D721Med (cell line): ENCODE data around the gene RASAL2.

Experiments
- DNase-seq: peaks from one replicate; pipeline ENCODE4 v3.0.0; 2011; ENCODE audit warnings: low spot score; ENCODE audit not compliant: insufficient read length
- FAIRE-seq: peaks from 2 replicates; lab custom pipeline; 2011; peaks lifted over from hg19 to GRCh38; lab: Jason Lieb, UNC
- TF ChIP-seq, protein P1 (sequence below): IDR thresholded peaks from 2 replicates; pipeline ENCODE4 v1.5.1; 2012; ENCODE audit warnings: mild to moderate bottlenecking, control low read depth; ENCODE audit not compliant: insufficient read depth; ENCODE audit errors: missing control alignments

Gene RASAL2

DNA sequence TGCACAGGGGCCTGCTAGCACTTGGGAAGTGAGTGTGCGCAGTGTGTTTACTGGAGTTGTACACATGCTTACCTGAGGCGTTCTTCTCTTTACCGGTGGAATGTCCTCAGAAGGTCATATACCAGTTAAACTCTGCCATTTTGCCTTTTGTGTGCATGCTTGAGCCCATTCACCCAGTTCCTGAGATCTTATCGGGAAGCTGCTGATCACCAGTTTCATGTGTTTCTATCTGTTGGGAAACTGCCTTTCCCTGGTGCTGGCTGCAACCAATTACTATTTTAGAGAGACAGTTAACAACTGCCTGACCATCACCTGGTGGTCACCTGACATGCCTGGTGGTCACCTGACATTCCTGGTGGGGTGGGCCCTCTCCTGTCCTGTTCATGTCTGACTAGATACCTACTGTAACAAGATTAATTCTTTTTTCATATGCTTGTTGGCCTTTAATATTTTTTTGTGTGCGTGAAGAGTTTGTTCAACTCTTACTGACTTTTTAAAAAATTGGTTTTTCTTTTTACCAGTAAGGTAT is 137.0 kb downstream of the RASAL2 start:
- DNase-seq (no peak), FAIRE-seq (no peak)
- TF ChIP-seq, protein P1, sequence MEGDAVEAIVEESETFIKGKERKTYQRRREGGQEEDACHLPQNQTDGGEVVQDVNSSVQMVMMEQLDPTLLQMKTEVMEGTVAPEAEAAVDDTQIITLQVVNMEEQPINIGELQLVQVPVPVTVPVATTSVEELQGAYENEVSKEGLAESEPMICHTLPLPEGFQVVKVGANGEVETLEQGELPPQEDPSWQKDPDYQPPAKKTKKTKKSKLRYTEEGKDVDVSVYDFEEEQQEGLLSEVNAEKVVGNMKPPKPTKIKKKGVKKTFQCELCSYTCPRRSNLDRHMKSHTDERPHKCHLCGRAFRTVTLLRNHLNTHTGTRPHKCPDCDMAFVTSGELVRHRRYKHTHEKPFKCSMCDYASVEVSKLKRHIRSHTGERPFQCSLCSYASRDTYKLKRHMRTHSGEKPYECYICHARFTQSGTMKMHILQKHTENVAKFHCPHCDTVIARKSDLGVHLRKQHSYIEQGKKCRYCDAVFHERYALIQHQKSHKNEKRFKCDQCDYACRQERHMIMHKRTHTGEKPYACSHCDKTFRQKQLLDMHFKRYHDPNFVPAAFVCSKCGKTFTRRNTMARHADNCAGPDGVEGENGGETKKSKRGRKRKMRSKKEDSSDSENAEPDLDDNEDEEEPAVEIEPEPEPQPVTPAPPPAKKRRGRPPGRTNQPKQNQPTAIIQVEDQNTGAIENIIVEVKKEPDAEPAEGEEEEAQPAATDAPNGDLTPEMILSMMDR: no peak

DNA sequence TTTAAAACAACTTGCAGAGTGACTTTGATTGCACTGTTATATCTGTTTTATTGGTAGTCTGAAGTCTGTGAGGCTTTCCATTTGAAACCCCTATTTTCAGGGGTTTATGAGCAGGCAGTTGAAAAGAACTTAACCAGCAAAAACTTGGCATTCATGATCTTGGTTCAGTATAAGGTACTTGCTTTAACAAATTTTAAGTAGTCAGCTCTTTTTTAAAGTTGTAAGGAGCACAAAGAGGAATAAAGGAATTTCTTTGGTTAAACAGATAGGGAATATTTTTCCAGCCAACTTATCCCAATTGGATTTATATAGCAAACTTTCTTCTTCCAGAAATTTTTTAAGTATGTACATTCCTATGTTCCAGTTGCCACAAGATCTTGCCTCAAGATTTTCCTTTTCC is 138.2 kb downstream of the RASAL2 start:
- FAIRE-seq: peak; percentile 85
- no peak for DNase-seq
- TF ChIP-seq, protein P1: no peak

DNA sequence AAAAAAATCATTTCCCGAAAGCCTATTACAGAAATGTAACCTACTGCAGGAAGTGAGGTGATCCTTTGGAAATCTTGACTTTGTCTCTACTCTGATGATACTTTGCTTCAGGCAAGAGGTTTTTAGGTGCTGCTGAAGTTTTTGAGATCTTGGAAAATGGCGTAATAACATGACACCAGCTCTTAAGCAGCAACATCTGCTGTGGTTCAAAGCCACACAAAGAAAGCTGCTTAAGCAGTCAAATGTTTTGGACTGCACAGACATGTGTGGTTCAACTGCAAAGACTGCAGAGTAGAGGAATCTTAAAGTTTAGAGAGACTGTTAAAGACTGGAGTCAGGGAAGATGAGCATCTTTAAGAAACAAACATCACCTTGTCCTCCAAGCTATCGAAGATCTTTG is 139.0 kb downstream of the RASAL2 start:
- DNase-seq (no peak), FAIRE-seq (peak; percentile 69)
- TF ChIP-seq, protein P1: no peak

DNA sequence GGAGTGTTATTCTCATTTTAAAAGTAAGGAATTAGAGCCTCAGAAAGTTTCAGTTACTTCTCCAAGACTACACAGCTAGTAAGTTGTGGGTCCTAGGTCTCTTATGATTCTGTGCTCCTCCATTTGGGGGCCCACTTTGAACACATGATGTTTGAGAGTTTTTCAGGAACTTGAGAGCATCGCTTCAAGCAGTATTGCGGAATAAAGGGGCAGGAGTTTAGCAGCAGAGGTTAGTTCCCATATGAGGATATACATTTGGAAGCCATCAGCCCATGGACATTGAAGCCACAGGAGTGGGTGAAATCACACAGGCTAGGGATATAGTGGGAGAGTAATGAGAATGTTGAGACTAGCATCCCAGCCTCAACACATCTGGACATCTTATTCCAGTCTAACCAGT is 143.2 kb downstream of the RASAL2 start:
- DNase-seq: no peak
- no peak for FAIRE-seq
- TF ChIP-seq, protein P1: no peak

DNA sequence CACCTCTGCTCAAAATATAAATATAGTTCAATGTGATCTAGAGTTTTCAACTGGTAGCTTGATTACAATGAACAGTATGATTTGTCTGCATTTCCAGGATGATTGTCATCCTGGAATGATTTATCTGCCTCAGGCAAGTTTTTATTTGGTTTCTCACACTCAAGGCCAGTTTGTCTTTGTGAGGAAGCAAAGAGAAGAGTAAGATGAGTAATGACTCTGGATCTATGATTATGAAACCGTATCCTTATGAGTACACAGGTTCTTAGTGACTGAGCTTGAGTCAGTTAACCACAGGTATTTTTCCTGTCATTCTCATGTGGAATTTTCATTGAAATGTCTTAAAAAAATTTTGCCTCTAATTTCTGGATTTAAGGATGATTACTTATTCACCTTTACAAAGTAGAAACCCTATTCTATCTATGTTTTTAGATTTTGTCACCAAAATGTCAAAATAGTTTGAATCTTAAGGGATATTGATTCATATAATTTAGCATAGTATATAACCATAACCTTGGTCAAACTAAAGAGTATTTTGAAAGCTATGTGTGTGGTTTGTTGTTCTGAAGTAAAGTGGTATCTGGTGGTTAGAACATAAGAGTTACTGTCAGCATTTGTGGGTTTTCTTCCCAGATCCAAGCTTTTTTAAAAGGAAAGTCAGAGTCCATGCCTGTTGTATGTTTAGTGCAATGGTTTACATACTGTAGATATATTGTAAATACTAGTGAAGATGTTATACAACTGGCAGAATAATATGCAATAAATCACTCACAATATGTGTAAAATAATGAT is 145.0 kb downstream of the RASAL2 start:
- TF ChIP-seq, protein P1: no peak
- FAIRE-seq (peak; percentile 91), DNase-seq (no peak)

DNA sequence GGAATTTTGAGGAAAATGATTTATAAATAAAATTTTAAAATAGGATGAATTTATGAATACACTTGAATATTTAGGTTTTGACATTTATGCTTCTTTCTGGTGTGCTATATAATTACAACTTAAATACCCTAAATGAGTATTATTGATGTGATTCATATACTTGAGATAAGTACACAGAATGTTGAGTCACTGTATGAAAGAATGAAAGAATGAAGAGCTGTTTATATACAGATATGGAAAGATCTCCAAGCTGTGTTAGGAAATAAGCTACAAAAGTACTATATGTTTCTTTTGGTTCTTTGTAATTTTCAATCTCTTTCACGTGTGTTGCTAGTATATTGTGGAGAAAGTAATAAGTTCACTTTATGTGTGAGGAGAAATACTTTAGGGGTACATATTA is 147.2 kb downstream of the RASAL2 start:
- peak; percentile 95 for FAIRE-seq
- TF ChIP-seq, protein P1: no peak
- no peak for DNase-seq

DNA sequence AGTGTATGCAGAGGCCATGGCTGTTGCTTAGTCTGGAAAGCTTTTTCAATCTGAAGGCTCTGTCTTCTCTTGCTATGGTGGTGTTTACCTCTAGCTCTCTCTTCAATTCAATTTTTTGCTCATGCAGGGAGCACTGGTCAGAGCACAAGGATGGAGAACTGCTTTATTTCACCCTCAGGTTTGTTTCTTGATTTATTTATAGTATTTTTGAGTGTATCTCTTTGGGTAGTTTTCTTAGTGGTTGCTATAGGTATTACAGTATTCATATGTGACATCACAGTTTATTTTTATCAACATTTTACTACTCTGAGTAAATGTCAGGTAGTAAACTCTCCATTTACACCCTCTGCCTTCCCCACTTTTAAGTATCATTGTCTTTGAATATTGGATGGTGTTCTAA is 147.9 kb downstream of the RASAL2 start:
- DNase-seq (no peak), FAIRE-seq (peak; percentile 68)
- TF ChIP-seq, protein P1: no peak
